Measurements from ENCODE around the gene MNAT1.
"Not testable (repeated sequence)": the region's sequence is repeated elsewhere in the genome, so short reads cannot be mapped to it uniquely, and the experiment has no call there.

Gene MNAT1

GRCh38 chr14:60890636-60891035 is 156.1 kb downstream of the MNAT1 start:
- DNase-seq, result not testable (repeated sequence)

DNA sequence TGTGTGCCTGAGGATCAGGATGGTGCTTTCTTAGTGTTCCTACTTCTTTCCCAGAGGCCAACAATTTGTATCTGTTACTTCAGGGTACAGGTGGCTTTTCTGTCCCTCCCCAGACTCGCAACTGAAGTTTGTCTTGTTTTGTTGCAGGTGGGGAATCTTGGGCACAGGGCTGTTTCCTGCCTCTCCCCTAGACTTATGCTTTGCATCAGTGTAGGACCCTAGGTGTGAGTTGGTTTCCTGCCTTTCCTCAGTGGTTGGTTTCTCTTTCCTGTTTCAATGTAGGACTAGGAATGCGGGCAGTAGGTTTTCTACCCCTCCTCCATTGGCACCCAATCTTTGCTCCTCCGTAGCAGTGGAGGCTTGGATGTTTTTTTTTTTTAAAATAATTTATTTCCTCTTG is 159.3 kb downstream of the MNAT1 start:
- no peak for DNase-seq

- DNase-seq, result no peak
Measured at GRCh38 chr14:60904381-60904780, 169.8 kb downstream of the MNAT1 start.

DNA sequence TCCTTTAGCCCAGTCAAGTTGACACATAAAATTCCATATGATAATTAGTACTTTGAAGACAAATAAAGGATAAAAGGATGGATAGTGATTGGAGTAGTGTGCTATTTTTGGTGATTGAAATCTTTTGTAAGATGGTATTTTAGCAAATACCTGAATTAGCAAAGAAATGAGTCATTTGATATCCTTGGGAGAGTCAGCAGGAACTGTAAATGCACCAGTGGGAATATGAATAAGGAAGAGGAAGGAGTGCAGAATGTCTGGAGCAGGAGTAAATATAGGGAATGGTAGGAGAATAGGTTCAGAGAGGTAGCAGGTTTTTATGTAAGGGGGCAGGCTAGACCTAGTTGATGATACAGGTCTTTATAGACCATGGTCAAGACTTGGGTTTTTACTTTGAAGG is 171.4 kb downstream of the MNAT1 start:
- no peak for DNase-seq

DNA sequence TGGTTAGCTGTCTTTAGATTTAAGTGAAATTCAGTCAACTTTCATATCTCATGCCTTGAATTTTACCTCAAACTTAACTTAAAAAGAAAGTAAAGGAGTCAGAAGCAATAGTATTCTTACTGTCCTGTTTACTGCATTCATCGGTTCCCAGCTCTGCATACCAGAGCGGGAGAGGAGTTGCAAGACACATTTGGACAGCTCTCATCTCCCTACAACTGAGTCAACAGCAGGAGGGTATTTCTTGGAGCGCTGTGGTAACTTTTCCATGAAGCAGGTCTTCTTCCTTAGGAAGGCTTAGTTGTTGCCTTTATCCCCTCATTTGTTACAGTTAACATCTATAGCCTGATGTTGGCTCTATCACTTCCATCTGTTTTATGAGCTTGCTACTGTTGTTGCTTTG is 181.2 kb downstream of the MNAT1 start:
- DNase-seq, result no peak

GRCh38 chr14:60922050-60922449 is 187.5 kb downstream of the MNAT1 start:
- DNase-seq, result no peak

- no peak for DNase-seq
Measured at GRCh38 chr14:60925286-60925685, 190.7 kb downstream of the MNAT1 start.

DNA sequence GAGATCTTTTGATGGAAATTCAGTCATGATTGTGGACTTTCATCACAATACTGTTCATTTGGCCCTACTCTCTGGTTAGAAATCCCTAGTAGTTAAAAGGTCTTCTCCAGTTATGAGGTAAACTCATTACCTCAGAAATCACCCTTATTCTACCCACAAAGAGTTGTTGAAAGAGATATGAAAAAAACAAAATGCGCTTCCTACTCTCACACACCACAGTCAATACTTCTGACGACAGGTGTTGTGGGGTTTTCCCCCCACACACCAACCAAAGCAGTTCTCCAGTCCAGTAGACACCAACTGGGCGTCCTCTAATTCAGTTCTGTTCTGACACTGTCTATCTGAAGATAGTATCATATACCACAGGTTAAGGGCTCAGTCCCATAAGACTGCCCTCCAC is 191.4 kb downstream of the MNAT1 start:
- DNase-seq, result no peak

DNA sequence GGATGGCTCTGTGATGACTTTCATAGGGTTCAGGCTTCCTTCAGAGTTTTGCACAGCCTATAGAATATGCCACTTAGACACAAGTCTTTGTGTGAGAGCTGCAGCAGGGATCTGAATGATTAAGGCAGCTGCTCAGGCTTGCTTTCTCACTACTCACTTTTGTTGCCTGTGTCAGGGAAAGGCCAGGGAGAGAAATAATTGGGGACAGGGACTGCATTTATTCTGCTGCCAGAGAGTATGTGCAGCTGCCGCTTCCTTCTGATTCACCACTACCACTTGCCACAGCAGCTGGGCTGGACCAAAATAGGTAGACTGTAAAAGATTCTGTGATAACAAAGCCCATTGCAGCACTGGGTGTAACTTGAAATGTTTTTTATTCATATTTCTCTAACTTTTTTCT is 196.7 kb downstream of the MNAT1 start:
- peak; percentile 10 for DNase-seq

DNA sequence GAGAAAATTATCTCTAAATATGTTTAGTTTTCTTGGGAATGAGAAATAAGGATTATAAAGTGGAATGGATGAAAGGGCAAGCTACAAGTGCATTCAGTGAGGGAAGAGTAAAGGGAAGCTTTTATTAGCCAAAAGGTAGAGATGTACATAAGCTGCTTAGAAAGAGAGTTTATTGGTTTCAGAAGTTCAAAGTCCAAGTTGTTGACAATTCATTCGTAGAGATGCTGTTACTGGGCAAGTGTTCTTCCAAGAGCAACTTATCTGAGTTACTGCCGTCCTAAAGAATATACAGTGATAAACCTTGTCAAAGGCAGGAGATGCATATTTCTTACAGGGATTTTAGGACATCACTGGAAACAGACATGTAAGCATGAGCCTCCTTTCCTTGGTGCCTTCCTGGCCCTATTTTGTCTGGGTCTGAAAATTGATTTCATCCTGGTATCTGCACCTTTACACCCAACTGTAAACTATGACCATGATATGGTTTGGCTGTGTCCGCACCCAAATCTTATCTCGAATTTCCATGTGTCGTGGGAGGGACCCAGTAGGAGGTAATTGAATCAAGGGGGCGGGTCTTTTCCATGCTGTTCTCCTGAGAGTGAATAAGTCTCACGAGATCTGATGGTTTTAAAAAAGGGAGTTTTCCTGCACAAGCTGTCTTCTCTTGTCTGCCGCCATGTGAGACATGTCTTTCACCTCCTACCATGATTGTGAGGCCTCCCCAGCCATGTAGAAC is 199.5 kb downstream of the MNAT1 start:
- DNase-seq, result no peak

GRCh38 chr14:60935319-60935718 is 200.8 kb downstream of the MNAT1 start:
- no peak for DNase-seq

DNA sequence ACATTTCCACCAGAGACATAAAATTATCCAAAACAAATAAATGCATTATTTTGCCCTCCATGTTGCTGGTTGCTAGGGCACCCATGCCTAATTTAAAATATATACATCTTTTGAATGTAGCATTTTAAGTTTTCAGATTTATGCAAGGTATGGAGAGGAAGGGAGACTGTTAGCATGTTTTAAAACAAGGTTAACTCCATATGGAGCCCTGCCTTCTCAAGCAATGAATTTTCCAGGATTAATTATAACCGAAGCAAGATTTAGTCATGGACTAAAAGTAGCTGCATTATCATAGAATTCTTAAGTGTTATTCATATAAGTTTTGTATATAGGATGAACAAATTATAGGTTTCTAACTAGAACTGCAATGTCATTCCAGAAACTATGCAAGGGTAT is 209.1 kb downstream of the MNAT1 start:
- DNase-seq, result no peak

GRCh38 chr14:60944204-60944603 is 209.6 kb downstream of the MNAT1 start:
- peak; percentile 17 for DNase-seq

DNA sequence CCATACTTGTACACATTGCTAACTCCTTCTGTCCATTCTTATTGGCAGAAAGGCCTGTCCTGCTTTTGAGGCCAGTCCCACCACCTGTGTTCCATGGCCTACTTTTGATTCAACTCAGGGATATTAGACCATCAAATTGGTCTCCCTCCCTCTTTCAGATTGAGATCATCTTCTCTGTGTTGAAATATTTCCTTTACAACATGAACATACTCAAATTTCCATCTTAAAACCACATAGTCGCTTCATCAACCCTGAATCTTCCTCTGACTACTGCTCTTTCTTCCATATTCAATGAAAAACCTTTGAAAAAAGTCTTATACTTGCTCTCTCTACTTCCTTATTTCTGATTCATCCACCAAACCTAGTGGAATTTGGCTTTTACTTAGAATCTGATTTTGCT is 211.4 kb downstream of the MNAT1 start:
- no peak for DNase-seq

DNA sequence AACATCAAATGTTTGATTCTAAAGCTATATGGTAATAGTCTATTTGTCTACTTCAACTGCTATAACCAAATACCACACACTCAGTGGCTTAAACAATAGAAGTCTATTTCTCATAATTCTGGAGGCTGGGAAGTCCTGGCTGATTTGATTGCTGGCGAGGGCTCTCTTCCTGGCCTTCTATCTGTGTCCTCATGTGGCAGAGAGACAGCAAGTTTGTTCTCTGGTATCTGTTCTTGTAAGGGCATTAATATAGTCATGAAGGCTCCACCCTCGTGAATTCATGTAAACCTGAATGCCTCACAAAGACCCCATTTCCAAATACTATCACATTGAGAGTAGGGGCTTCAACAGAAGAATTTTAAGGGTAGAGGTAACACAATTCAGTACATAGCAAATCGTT is 212.2 kb downstream of the MNAT1 start:
- DNase-seq, result no peak

- no peak for DNase-seq
Measured at GRCh38 chr14:60951776-60952435, 217.3 kb downstream of the MNAT1 start.

- DNase-seq, result no peak
Measured at GRCh38 chr14:60956202-60956601, 221.6 kb downstream of the MNAT1 start.

GRCh38 chr14:60956632-60957031 is 222.1 kb downstream of the MNAT1 start:
- no peak for DNase-seq

DNA sequence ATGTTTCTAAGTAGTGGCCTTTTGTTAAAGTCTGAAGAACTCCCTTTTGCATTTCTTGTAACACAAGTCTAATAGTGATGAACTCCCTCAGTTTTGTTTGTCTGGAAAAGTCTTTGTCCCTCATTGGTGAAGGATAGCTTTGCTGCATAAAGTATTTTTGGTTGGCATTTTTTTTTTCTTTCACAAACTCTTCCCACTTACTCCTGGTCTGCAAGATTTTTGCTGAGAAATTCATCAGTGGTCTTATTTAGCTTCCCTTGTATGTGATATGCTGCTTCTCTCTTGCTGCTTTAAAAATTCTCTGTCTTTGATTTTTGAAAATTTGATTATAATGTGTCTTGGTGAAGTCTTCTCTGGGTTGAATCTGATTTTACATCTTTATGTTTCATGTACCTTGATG is 223.6 kb downstream of the MNAT1 start:
- no peak for DNase-seq

DNA sequence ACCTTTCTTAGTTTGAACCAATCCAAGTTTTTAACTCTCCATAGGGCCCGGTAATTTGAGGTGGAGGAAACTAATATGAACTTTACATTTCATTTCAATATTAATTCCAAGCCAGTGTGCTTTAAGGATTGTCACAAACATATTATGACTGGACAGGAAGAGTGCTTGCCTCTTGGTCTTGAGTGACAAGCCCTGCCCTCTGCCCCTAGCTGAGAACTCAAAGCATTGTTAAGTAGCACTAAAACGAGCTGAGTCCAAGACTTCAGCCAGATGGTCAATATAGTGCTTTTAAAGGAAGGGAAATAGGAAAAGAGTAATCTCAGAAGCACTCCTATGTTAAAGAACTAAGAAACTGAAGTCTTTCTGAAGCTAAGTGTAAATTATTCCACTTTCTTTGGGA is 229.2 kb downstream of the MNAT1 start:
- no peak for DNase-seq

- no peak for DNase-seq
Measured at GRCh38 chr14:60964904-60965303, 230.3 kb downstream of the MNAT1 start.

GRCh38 chr14:60965402-60965801 is 230.8 kb downstream of the MNAT1 start:
- DNase-seq, result no peak

DNA sequence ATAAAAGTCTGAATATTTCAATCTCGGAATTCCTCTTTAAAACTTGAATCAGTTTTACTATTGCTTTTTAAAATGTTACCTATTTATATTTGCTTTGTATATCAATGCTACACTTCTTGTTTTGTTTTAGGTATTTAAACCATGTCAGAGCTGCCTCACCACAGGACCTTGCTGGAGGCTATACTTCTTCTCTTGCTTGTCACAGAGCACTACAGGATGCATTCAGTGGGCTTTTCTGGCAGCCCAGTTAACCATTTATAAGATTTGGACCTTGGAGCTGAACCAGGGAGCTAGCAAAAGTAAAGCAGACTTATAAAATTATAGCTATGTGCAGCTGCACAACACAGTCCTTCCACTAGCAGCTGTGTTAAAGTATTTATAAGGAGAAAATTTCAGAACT is 233.5 kb downstream of the MNAT1 start:
- DNase-seq, result no peak

GRCh38 chr14:60968671-60969070 is 234.1 kb downstream of the MNAT1 start:
- DNase-seq, result no peak

GRCh38 chr14:60970146-60970545 is 235.6 kb downstream of the MNAT1 start:
- DNase-seq, result no peak

Measured in DMS 273 treated with DMSO at 0.1 percent for 48 hours (cell line).